ENCODE measurements around the gene CDK11B. TPM values are rescaled to one million over a fixed set of nuclear protein-coding genes. Genes with fewer than 3 reads are reported as not detected.

The CDK11B gene
- total and polyA plus RNA-seq, 2 donors, result 16.1 to 35.6 TPM

DNA sequence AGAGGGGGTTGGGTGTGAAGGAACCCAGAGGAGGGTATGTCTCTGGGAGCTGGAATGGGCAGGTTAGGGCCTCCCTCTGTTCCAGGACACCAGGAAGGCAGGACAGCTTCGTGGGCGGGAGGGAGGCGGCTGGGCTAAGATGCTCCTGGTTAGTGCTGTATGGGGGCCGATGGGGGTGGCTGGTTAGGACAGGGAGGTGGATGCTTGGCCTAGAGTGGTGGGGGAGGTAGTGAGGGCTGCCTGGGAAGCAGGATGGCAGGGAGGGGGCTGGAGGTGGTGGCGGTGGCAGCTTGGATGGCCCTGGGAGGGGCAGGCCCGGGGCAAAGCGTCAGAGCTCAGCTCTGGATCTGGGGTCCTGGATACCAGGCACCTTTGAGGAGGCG lies 33.0 kb downstream of the CDK11B start:
- peaks cover 4 to 22% of the 10 kb centered on the region in 2 donors for H3K4me1 ChIP-seq (ENCODE audit: control insufficient read depth in 2 of 2, insufficient read depth in 2 of 2, low read length in 2 of 2)
- H3K27me3 ChIP-seq (ENCODE audit: control insufficient read depth in 2 of 2, insufficient read depth in 1 of 2, low read length in 1 of 2), result peaks cover 2 to 5% of the 10 kb centered on the region in 2 donors
- WGBS, result 98% methylated on average over 8 of the region's 8 CpGs
- no peak overlapping the region for H3K4me3 ChIP-seq (ENCODE audit: low read length in 2 of 2)
- H3K9me3 ChIP-seq (ENCODE audit: control insufficient read depth in 2 of 2, insufficient read depth in 1 of 2, low read length in 1 of 2), result no peaks in the 10 kb centered on the region
- peaks cover 7 to 16% of the 10 kb centered on the region in 2 donors for H3K36me3 ChIP-seq (ENCODE audit: control insufficient read depth in 2 of 2, insufficient read depth in 2 of 2, low read length in 1 of 2)
- no peak for DNase-seq (ENCODE audit: low read depth in 6 of 9, low spot score in 9 of 9)
- no peak overlapping the region for H3K27ac ChIP-seq (ENCODE audit: low read depth in 1 of 2, low read length in 1 of 2)

DNA sequence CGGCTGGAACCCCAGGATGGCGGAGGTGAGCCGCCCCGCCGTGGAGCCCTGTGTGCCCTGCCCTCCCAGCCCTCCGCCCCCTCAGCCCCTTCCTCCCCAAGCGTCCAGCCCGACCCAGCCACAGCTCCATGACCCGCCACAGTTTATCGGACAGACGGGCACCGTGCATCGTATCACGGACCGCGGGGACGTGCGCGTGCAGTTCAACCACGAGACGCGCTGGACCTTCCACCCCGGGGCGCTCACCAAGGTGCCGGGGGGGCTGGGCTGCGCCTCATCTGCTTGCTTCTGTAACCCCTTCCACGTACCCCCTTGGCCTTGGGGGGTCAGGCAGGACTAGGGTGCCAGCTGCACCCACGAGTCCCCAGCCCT lies 33.4 kb downstream of the CDK11B start:
- Histone ChIP-seq H3K4me1 (ENCODE audit: control insufficient read depth in 2 of 2, insufficient read depth in 2 of 2, low read length in 2 of 2) (peaks cover under 1 to 18% of the 10 kb centered on the region in 2 donors), H3K27ac (ENCODE audit: low read depth in 1 of 2, low read length in 1 of 2) (no peak overlapping the region), H3K27me3 (ENCODE audit: control insufficient read depth in 2 of 2, insufficient read depth in 1 of 2, low read length in 1 of 2) (peaks cover 0 to under 1% of the 10 kb centered on the region in 2 donors), H3K36me3 (ENCODE audit: control insufficient read depth in 2 of 2, insufficient read depth in 2 of 2, low read length in 1 of 2) (peaks cover 7 to 16% of the 10 kb centered on the region in 2 donors), H3K4me3 (ENCODE audit: low read length in 2 of 2) (no peak overlapping the region), H3K9me3 (ENCODE audit: control insufficient read depth in 2 of 2, insufficient read depth in 1 of 2, low read length in 1 of 2) (no peaks in the 10 kb centered on the region)
- 96% methylated on average over 28 of the region's 28 CpGs for WGBS
- no peak for DNase-seq (ENCODE audit: low read depth in 6 of 9, low spot score in 9 of 9)

DNA sequence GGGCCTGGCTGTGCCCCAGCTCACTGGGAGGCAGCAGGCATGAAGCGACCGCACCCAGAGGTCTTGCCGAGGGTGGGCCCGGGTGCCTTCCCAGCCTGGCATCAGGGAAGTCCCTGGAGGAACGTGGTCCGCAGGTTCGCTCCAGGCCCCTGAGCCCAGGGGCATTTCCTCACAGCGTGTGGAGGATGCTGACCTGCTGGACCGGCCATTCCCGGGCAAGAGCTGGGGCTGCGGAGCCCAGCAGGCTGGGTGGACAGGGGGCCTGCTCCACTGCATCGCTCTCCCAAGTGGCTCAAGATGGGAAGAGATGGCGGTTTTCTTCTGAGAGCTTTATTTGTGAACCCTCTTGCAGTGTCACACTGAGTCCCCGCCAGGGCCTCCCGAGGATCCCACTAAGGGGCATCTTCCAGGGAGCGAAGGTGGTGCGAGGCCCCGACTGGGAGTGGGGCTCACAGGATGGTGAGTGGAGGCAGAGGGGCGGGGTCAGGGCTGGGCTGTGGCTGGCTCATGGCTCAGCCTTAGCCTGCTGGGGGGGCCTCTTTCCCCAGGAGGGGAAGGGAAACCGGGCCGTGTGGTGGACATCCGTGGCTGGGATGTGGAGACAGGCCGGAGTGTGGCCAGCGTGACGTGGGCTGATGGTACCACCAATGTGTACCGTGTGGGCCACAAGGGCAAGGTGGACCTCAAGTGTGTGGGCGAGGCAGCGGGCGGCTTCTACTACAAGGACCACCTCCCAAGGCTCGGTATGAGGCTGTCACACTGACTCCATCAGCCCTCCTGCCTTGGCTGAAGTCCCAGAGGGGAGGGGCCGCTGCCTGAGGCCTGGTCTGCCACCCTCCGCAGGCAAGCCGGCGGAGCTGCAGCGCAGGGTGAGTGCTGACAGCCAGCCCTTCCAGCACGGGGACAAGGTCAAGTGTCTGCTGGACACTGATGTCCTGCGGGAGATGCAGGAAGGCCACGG lies 34.1 kb downstream of the CDK11B start:
- H3K27ac ChIP-seq (ENCODE audit: low read depth in 1 of 2, low read length in 1 of 2), result no peak overlapping the region
- H3K4me3 ChIP-seq (ENCODE audit: low read length in 2 of 2), result no peak overlapping the region
- no peaks in the 10 kb centered on the region for H3K27me3 ChIP-seq (ENCODE audit: control insufficient read depth in 2 of 2, insufficient read depth in 1 of 2, low read length in 1 of 2)
- peaks cover 0 to 14% of the 10 kb centered on the region in 2 donors for H3K4me1 ChIP-seq (ENCODE audit: control insufficient read depth in 2 of 2, insufficient read depth in 2 of 2, low read length in 2 of 2)
- H3K9me3 ChIP-seq (ENCODE audit: control insufficient read depth in 2 of 2, insufficient read depth in 1 of 2, low read length in 1 of 2), result no peaks in the 10 kb centered on the region
- H3K36me3 ChIP-seq (ENCODE audit: control insufficient read depth in 2 of 2, insufficient read depth in 2 of 2, low read length in 1 of 2), result peaks cover 7 to 16% of the 10 kb centered on the region in 2 donors
- no peak for DNase-seq (ENCODE audit: low read depth in 6 of 9, low spot score in 9 of 9)
- 95% methylated on average over 38 of the region's 38 CpGs for WGBS

DNA sequence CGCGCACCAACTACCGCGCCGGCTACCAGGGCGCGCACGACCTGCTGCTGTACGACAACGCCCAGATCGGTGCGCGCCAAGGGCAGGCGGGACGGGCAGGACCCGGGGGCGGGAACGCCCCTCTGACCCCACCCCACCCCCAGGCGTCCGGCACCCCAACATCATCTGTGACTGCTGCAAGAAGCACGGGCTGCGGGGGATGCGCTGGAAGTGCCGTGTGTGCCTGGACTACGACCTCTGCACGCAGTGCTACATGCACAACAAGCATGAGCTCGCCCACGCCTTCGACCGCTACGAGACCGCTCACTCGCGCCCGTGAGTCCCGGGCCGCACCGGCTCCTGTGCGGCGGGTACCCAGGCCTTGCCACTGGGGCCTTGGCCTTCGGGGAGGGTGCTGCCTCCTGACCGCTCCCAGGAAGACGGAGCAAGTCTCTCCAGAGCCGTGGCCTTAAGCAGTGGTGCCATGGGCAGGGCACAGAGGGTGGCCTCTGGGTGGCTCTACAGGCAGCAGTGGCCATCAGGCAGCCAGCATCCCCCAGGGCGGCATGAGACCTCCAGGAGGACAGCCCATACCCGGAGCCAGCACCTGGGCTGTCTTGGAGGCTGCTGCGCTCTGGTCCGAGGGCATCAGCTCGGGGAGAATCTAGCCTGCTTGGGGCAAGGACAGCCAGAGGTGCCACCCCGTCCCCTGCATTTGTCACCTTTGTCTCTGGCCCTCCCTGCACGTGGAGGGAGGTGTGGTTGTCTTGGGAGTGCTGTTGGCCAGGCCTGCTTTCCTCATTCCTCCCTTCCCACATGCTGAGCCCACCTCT lies 35.0 kb downstream of the CDK11B start:
- 97% methylated on average over 51 of the region's 51 CpGs for WGBS

DNA sequence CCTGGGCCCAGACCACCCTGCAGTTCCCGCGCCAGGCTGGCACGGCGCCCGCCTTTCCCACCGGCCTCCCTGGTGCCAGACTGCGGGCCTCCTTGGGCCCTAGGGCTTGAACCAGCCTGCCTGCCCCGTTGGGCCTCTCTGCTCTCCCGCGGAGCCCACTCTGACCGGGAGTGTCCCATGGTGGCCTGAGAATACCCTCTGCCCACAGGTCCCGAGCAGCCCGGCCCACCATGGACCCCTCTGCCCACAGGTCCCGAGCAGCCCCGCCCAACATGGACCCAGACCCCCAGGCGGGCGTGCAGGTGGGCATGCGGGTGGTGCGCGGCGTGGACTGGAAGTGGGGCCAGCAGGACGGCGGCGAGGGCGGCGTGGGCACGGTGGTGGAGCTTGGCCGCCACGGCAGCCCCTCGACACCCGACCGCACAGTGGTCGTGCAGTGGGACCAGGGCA lies 35.6 kb downstream of the CDK11B start:
- Histone ChIP-seq H3K36me3 (ENCODE audit: control insufficient read depth in 2 of 2, insufficient read depth in 2 of 2, low read length in 1 of 2) (peaks cover 5 to 14% of the 10 kb centered on the region in 2 donors), H3K4me1 (ENCODE audit: control insufficient read depth in 2 of 2, insufficient read depth in 2 of 2, low read length in 2 of 2) (no peaks in the 10 kb centered on the region), H3K27ac (ENCODE audit: low read depth in 1 of 2, low read length in 1 of 2) (no peak overlapping the region), H3K4me3 (ENCODE audit: low read length in 2 of 2) (no peak overlapping the region), H3K27me3 (ENCODE audit: control insufficient read depth in 2 of 2, insufficient read depth in 1 of 2, low read length in 1 of 2) (no peaks in the 10 kb centered on the region), H3K9me3 (ENCODE audit: control insufficient read depth in 2 of 2, insufficient read depth in 1 of 2, low read length in 1 of 2) (no peaks in the 10 kb centered on the region)
- DNase-seq (ENCODE audit: low read depth in 6 of 9, low spot score in 9 of 9), result no peak
- 98% methylated on average over 33 of the region's 33 CpGs for WGBS

More for the DNA sequence above, 35.0 kb downstream of the CDK11B start:
- Histone ChIP-seq H3K27me3 (ENCODE audit: control insufficient read depth in 2 of 2, insufficient read depth in 1 of 2, low read length in 1 of 2) (no peaks in the 10 kb centered on the region), H3K4me1 (ENCODE audit: control insufficient read depth in 2 of 2, insufficient read depth in 2 of 2, low read length in 2 of 2) (peaks cover 0 to 6% of the 10 kb centered on the region in 2 donors), H3K4me3 (ENCODE audit: low read length in 2 of 2) (no peak overlapping the region), H3K36me3 (ENCODE audit: control insufficient read depth in 2 of 2, insufficient read depth in 2 of 2, low read length in 1 of 2) (peaks cover 7 to 16% of the 10 kb centered on the region in 2 donors), H3K9me3 (ENCODE audit: control insufficient read depth in 2 of 2, insufficient read depth in 1 of 2, low read length in 1 of 2) (no peaks in the 10 kb centered on the region), H3K27ac (ENCODE audit: low read depth in 1 of 2, low read length in 1 of 2) (no peak overlapping the region)
- DNase-seq (ENCODE audit: low read depth in 6 of 9, low spot score in 9 of 9), result no peak

DNA sequence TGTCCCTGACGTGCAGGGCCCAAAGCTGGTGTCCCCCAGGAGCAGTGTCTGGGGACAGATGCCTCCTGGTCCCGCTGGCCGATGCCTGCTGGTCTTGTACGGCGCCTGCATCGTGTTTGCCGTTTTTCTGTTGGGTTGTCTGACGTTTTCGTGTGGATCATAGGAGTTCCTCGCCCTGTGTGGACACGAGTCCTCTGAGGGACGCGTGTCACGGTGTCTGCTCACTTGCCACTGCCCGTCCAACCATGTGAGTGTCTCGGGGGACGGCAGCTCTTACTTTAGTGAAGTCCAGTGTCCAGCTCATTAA lies 36.1 kb downstream of the CDK11B start:
- Histone ChIP-seq H3K27me3 (ENCODE audit: control insufficient read depth in 2 of 2, insufficient read depth in 1 of 2, low read length in 1 of 2) (no peaks in the 10 kb centered on the region), H3K9me3 (ENCODE audit: control insufficient read depth in 2 of 2, insufficient read depth in 1 of 2, low read length in 1 of 2) (no peaks in the 10 kb centered on the region), H3K36me3 (ENCODE audit: control insufficient read depth in 2 of 2, insufficient read depth in 2 of 2, low read length in 1 of 2) (peaks cover under 1 to 12% of the 10 kb centered on the region in 2 donors), H3K4me1 (ENCODE audit: control insufficient read depth in 2 of 2, insufficient read depth in 2 of 2, low read length in 2 of 2) (no peaks in the 10 kb centered on the region), H3K27ac (ENCODE audit: low read depth in 1 of 2, low read length in 1 of 2) (no peak overlapping the region), H3K4me3 (ENCODE audit: low read length in 2 of 2) (no peak overlapping the region)
- no peak for DNase-seq (ENCODE audit: low read depth in 6 of 9, low spot score in 9 of 9)
- 96% methylated on average over 17 of the region's 17 CpGs for WGBS

DNA sequence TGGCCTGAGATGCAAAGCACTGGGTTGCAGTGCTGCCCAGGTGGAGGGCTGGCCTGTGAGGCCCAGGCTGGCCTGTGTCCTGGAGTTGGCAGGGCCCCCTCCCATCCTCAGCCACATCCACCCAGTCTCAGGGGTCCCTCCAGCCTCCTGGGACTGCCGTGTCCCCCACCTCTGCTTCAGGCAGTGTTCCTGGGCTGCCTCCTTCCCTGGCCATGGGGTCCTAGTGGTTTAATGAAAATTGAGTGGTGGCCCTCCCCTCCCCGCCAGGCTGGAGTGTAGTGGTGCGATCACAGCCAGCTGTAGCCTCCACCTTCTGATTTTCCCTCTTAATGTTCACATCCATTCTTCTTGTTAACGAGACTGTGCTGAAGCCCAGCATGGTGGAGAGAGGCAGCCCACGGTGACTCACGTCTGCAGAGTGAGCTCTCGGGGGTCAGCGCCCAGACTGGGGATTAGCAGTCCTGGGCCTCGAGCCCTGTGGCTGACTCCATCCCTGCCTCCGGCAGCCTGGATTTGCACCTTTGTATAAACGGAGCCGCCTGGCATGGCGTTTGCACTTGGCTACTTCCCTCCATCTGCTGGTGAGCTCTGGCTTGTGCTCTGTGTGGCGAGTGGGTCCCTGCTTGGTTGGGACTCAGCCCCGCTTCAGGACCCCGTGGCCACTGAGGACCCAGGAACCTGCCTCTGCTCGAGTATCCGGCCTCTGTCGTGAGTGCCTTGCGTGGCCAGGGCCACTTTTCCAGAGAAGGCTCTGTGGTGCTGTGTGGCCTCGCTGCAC lies 36.6 kb downstream of the CDK11B start:
- H3K4me3 ChIP-seq (ENCODE audit: low read length in 2 of 2), result no peak overlapping the region
- no peak overlapping the region for H3K27ac ChIP-seq (ENCODE audit: low read depth in 1 of 2, low read length in 1 of 2)
- no peaks in the 10 kb centered on the region for H3K27me3 ChIP-seq (ENCODE audit: control insufficient read depth in 2 of 2, insufficient read depth in 1 of 2, low read length in 1 of 2)
- H3K4me1 ChIP-seq (ENCODE audit: control insufficient read depth in 2 of 2, insufficient read depth in 2 of 2, low read length in 2 of 2), result no peaks in the 10 kb centered on the region
- peaks cover 5 to 8% of the 10 kb centered on the region in 2 donors for H3K36me3 ChIP-seq (ENCODE audit: control insufficient read depth in 2 of 2, insufficient read depth in 2 of 2, low read length in 1 of 2)
- no peaks in the 10 kb centered on the region for H3K9me3 ChIP-seq (ENCODE audit: control insufficient read depth in 2 of 2, insufficient read depth in 1 of 2, low read length in 1 of 2)
- WGBS, result 97% methylated on average over 21 of the region's 21 CpGs
- DNase-seq (ENCODE audit: low read depth in 6 of 9, low spot score in 9 of 9), result no peak

DNA sequence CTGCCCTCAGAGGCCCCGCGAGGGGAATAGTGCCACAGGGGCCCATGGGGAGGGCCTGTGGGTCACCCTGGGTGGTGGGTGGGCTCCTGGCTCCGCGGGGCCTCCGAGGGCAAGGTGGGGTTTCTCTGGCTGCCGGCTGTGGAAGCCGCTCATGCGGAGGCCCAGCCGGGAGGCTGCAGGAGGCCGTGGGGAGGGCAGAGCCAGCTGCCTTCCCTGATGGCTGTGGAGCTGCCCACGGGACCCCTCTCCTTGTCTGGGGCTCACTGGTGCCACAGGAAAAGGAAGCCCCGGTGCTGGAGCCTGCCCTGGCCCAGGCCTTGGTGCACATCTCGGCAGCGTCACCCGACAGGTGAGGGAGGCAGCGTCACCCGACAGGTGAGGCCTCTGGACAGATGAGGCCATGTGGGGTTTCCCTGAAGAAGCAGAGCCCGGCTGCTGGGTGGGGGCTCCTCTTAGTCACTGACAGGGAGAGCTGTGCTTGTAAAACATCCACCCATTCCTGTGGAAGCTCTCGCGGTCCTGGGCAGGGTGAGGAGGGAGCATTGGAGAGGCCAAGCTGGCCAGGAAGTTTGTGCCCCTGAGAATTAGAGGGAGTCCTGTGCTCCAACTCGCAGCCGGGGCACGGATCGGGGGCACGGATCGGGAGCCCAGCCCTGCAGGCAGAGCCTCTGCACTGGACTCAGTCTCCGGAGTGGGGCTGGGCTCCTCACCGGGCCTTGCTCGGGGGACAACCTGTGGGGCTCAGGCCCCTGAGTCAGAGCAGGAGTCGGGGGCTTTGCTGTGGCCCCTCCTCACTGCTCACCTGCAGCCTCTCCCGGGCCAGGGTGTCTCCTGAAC lies 37.4 kb downstream of the CDK11B start:
- no peak for DNase-seq (ENCODE audit: low read depth in 6 of 9, low spot score in 9 of 9)
- no peak overlapping the region for H3K4me3 ChIP-seq (ENCODE audit: low read length in 2 of 2)
- peaks cover 6 to 8% of the 10 kb centered on the region in 2 donors for H3K4me1 ChIP-seq (ENCODE audit: control insufficient read depth in 2 of 2, insufficient read depth in 2 of 2, low read length in 2 of 2)
- peaks cover 4 to 6% of the 10 kb centered on the region in 2 donors for H3K36me3 ChIP-seq (ENCODE audit: control insufficient read depth in 2 of 2, insufficient read depth in 2 of 2, low read length in 1 of 2)
- H3K27ac ChIP-seq (ENCODE audit: low read depth in 1 of 2, low read length in 1 of 2), result no peak overlapping the region
- H3K27me3 ChIP-seq (ENCODE audit: control insufficient read depth in 2 of 2, insufficient read depth in 1 of 2, low read length in 1 of 2), result no peaks in the 10 kb centered on the region
- 95% methylated on average over 31 of the region's 31 CpGs for WGBS
- H3K9me3 ChIP-seq (ENCODE audit: control insufficient read depth in 2 of 2, insufficient read depth in 1 of 2, low read length in 1 of 2), result no peaks in the 10 kb centered on the region
